Ascending aorta (tissue), 2 donors: Measurements from ENCODE around the gene ATP5PF. TPM values are rescaled to one million over a fixed set of nuclear protein-coding genes. Genes with fewer than 3 reads are reported as not detected.
"Not testable (repeated sequence)": the region's sequence is repeated elsewhere in the genome, so short reads cannot be mapped to it uniquely, and the experiment has no call there.

Experiments used
- DNase-seq, 2 donors: peaks; one replicate each; pipeline ENCODE4 v3.0.0-alpha.2; 2019; ENCODE audit warnings: low spot score in 2 of 2
- H3K27ac ChIP-seq, 2 donors: fragments of 200-600 bp; sonication (generic); one replicate each; pipeline ENCODE4 v1.5.1; 2016 to 2017; ENCODE audit warnings: mild to moderate bottlenecking in 1 of 2
- H3K27me3 ChIP-seq: fragments of 200-600 bp; sonication (generic); one replicate; pipeline ENCODE4 v1.5.1; 2017
- H3K36me3 ChIP-seq, 2 donors: fragments of 200-600 bp; sonication (generic); one replicate each; pipeline ENCODE4 v1.5.1; 2016
- H3K4me1 ChIP-seq, 2 donors: fragments of 200-600 bp; sonication (generic); one replicate each; pipeline ENCODE4 v1.5.1; 2016 to 2017; ENCODE audit warnings: mild to moderate bottlenecking in 1 of 2
- H3K4me3 ChIP-seq, 2 donors: fragments of 200-600 bp; sonication (generic); one replicate each; pipeline ENCODE4 v1.5.1; 2016 to 2017; ENCODE audit warnings: mild to moderate bottlenecking in 1 of 2
- H3K9me3 ChIP-seq, 2 donors: fragments of 200-600 bp; sonication (generic); one replicate each; pipeline ENCODE4 v1.5.1; 2016
- CTCF ChIP-seq, 3 experiments: fragments of 200-600 bp in 2 of 3; fragments of 450-650 bp in 1 of 3; sonication (generic) in 2 of 3; IDR thresholded peaks; one replicate each; pipeline ENCODE4 v1.5.1; 2016 to 2019; ENCODE audit warnings: antibody characterized with exemption in 3 of 3, mild to moderate bottlenecking in 1 of 3, moderate library complexity in 1 of 3
- intact Hi-C: fragments of 100-400 bp; cut with DNase I; formaldehyde crosslinking; loops from one replicate; pipeline ENCODE4 v1.15.1; 2023
- total RNA-seq: library from RNA; depleted of rRNA; stranded (reverse); fragments of >200 nt; gene quantifications from one replicate; pipeline ENCODE4 v1.1.0, GENCODE V29; 2016

ATP5PF gene
- total RNA-seq, 1 donor from 2014 or later = 81.8 TPM

GRCh38 chr21:25721987-25722386, 12.7 kb downstream of the ATP5PF start:
- intact Hi-C loops = no loop called here
- no peak overlapping the region for H3K27ac ChIP-seq
- no peak for TF ChIP-seq CTCF (IDR thresholded peaks at IDR 0.05)

DNA sequence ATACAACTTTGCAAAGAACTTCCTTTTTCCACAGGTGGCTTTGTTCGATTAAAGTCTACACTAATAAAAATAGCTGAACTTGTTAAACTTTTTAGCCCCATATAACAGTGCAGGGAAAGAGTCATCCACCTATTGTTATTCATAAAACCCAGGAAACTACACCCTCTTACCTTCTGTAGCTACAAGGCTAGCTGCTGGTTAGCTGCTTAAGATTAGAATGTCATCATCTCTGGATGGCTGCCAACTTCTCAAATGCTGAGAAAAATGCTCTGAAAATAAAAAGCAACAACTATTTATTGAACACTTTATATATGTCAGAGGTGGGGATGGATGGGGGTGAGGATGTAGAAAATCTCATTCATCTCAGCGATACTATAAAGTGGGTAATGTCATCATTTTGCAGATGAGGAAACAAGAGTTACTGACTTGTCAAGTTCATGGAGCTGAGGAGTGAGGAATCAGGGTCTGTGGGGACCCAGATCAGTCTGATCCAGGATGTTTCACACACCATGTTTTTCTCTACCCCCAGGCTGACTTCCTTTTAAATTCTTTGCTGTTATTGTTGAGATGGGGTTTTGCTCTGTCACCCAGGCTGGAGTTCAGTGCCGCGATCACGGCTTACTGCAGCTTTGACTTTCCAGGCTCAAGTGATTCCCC, 17.1 kb downstream of the ATP5PF start:
- DNase-seq = no peak
- Histone ChIP-seq H3K9me3 (no peaks in the 10 kb centered on the region), H3K4me1 (no peaks in the 10 kb centered on the region), H3K27ac (peak overlapping the region in 1 of 2 donors; percentile 3), H3K4me3 (no peak overlapping the region), H3K36me3 (peaks cover 23 to 24% of the 10 kb centered on the region in 2 donors), H3K27me3 (no peaks in the 10 kb centered on the region)
- TF ChIP-seq CTCF (IDR thresholded peaks at IDR 0.05) = no peak
- intact Hi-C loops = no loop called here

More at GRCh38 chr21:25721987-25722386, 12.7 kb downstream of the ATP5PF start:
- no peak for DNase-seq
- no peaks in the 10 kb centered on the region for H3K4me1 ChIP-seq
- H3K36me3 ChIP-seq = peaks cover 41 to 48% of the 10 kb centered on the region in 2 donors
- H3K4me3 ChIP-seq = no peak overlapping the region
- no peaks in the 10 kb centered on the region for H3K27me3 ChIP-seq
- H3K9me3 ChIP-seq = no peaks in the 10 kb centered on the region

- H3K4me3 ChIP-seq, H3K9me3 ChIP-seq, DNase-seq, H3K4me1 ChIP-seq, H3K27ac ChIP-seq, intact Hi-C loops, H3K27me3 ChIP-seq: not testable (repeated sequence)
- H3K36me3 ChIP-seq = peaks cover 7 to 16% of the 10 kb centered on the region in 2 donors
Measured at GRCh38 chr21:25714066-25714465, 20.6 kb downstream of the ATP5PF start.

GRCh38 chr21:25710550-25710949, 24.2 kb downstream of the ATP5PF start:
- H3K27me3 ChIP-seq = no peaks in the 10 kb centered on the region
- intact Hi-C loops = no loop called here
- no peak for DNase-seq
- no peak for TF ChIP-seq CTCF (IDR thresholded peaks at IDR 0.05)
- peaks cover 0 to 10% of the 10 kb centered on the region in 2 donors for H3K36me3 ChIP-seq
- no peaks in the 10 kb centered on the region for H3K4me1 ChIP-seq
- no peaks in the 10 kb centered on the region for H3K9me3 ChIP-seq
- H3K27ac ChIP-seq = no peak overlapping the region
- no peak overlapping the region for H3K4me3 ChIP-seq

DNA sequence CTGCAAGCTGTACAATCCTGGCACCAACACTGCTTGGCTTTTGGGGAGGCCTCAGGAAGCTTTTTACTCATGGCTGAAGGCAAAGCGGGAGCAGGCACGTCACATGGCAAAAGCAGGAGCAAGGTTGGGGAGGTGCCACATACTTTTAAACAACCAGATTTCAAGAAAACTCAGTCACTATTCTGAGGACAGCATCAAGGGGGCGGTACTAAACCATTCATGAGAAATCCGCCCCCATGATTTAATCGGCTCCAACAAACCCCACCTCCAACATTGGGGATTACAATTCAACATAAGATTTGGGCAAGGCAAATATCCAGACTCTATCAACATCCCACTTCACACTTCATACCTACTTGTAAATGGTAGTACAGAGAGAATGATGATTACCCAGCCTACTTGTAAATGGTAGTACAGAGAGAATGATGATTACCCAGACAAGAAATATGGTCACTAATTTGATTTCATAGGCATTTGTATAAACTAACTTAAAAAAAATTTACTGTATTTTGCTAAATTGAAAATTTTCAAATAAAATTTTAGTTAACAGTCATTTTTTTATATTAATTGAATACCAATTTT, 24.9 kb downstream of the ATP5PF start:
- peaks cover 0 to 4% of the 10 kb centered on the region in 2 donors for H3K36me3 ChIP-seq
- H3K27ac ChIP-seq = no peak overlapping the region
- H3K9me3 ChIP-seq = no peaks in the 10 kb centered on the region
- no peak for TF ChIP-seq CTCF (IDR thresholded peaks at IDR 0.05)
- DNase-seq = no peak
- H3K4me1 ChIP-seq = no peaks in the 10 kb centered on the region
- H3K27me3 ChIP-seq = no peaks in the 10 kb centered on the region
- no peak overlapping the region for H3K4me3 ChIP-seq
- intact Hi-C loops = loop anchor here (5.0 kb wide), 1 partner anchor 287 kb away; no protein-coding TSS in a partner anchor

- no peaks in the 10 kb centered on the region for H3K36me3 ChIP-seq
- no peaks in the 10 kb centered on the region for H3K9me3 ChIP-seq
- H3K27ac ChIP-seq = no peak overlapping the region
- DNase-seq = peak in 1 of 2 donors; percentile 66
- no peaks in the 10 kb centered on the region for H3K4me1 ChIP-seq
- intact Hi-C loops = loop anchor here (1.0 to 5.0 kb wide), 2 partner anchors 100 to 286 kb away; no protein-coding TSS in a partner anchor
- H3K4me3 ChIP-seq = no peak overlapping the region
- H3K27me3 ChIP-seq = no peaks in the 10 kb centered on the region
- TF ChIP-seq CTCF (IDR thresholded peaks at IDR 0.05) = peak; percentile 55 to 79 (median 76)
Measured at GRCh38 chr21:25708467-25709065, 26.1 kb downstream of the ATP5PF start.
